Measurements from ENCODE around the gene ME3.

The ME3 gene

GRCh38 chr11:86587264-86588193 is 84.9 kb downstream of the ME3 start:
- TF ChIP-seq GATA2 (IDR thresholded peaks at IDR 0.05; ENCODE audit: low read depth, low read length) (no peak), GATA3 (IDR thresholded peaks at IDR 0.05; ENCODE audit: low read depth, low read length) (no peak)

- TF ChIP-seq GATA2 (IDR thresholded peaks at IDR 0.05; ENCODE audit: low read depth, low read length): no peak
Observed at GRCh38 chr11:86586307-86586706, 86.1 kb downstream of the ME3 start.

DNA sequence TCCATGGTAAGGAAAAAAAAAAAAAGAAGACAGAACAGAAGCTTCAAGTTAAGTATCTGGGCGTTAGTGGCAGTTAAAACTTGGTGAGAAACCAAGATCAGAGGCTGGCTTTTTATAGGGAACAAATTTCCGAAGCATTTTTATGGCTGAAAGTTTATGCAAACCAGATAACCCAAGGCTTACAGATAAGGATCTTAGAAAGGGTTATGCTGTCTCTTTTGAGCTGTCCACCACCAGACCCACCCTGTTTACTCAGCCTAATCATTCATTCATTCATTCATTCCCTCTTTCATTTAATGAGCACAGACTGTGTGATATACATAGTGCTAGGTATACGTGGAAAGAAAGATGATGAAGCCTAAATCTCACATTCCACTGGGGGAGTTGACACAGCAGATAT is 89.5 kb downstream of the ME3 start:
- no peak for TF ChIP-seq GATA2 (IDR thresholded peaks at IDR 0.05; ENCODE audit: low read depth, low read length)
- no peak for TF ChIP-seq GATA3 (IDR thresholded peaks at IDR 0.05; ENCODE audit: low read depth, low read length)

DNA sequence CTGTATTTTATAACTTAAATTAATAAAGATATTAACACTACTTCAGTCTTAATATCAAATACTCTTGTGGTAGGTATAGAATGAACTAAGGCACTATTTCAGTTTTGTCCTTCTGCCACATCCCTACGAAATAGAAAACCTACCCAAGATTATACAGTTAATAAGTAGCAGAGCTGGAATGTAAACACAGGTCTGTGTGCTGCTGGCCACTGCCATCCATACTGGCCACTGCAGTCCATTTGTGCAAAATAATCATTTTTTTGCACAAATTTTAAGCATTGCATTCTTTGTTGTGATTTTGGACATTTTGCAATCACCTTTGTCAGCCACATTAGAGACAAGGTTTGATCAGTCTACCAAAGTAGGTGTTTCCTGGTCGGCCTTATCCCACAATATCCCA is 91.9 kb downstream of the ME3 start:
- TF ChIP-seq GATA2 (IDR thresholded peaks at IDR 0.05; ENCODE audit: low read depth, low read length): no peak
- no peak for TF ChIP-seq GATA3 (IDR thresholded peaks at IDR 0.05; ENCODE audit: low read depth, low read length)

DNA sequence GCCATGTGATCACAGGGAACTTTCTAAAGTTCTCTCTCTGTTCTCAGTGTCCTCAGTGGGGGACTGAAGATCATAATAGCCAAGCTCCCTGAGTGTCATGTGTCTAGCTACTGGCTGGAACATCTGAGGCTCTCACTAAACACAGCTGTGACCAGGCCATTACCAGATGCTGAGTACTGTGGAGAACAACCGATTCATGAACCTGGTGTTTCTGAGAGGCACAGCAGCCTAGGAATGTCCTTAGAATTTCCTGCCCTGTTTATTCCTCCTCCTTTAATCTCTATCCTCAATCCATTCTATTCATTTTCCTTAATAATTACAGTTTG is 93.0 kb downstream of the ME3 start:
- no peak for TF ChIP-seq GATA3 (IDR thresholded peaks at IDR 0.05; ENCODE audit: low read depth, low read length)
- no peak for TF ChIP-seq GATA2 (IDR thresholded peaks at IDR 0.05; ENCODE audit: low read depth, low read length)

- TF ChIP-seq GATA3 (IDR thresholded peaks at IDR 0.05; ENCODE audit: low read depth, low read length): no peak
- TF ChIP-seq GATA2 (IDR thresholded peaks at IDR 0.05; ENCODE audit: low read depth, low read length): no peak
Observed at GRCh38 chr11:86578727-86579405, 93.5 kb downstream of the ME3 start.

- TF ChIP-seq GATA3 (IDR thresholded peaks at IDR 0.05; ENCODE audit: low read depth, low read length): no peak
- no peak for TF ChIP-seq GATA2 (IDR thresholded peaks at IDR 0.05; ENCODE audit: low read depth, low read length)
Observed at GRCh38 chr11:86577644-86578636, 94.5 kb downstream of the ME3 start.

- TF ChIP-seq GATA2 (IDR thresholded peaks at IDR 0.05; ENCODE audit: low read depth, low read length) (no peak), GATA3 (IDR thresholded peaks at IDR 0.05; ENCODE audit: low read depth, low read length) (no peak)
Observed at GRCh38 chr11:86576946-86577624, 95.3 kb downstream of the ME3 start.

GRCh38 chr11:86575927-86576326 is 96.5 kb downstream of the ME3 start:
- TF ChIP-seq GATA2 (IDR thresholded peaks at IDR 0.05; ENCODE audit: low read depth, low read length) (no peak), GATA3 (IDR thresholded peaks at IDR 0.05; ENCODE audit: low read depth, low read length) (no peak)

- TF ChIP-seq GATA3 (IDR thresholded peaks at IDR 0.05; ENCODE audit: low read depth, low read length) (no peak), GATA2 (IDR thresholded peaks at IDR 0.05; ENCODE audit: low read depth, low read length) (no peak)
Observed at GRCh38 chr11:86575208-86575855, 97.1 kb downstream of the ME3 start.

DNA sequence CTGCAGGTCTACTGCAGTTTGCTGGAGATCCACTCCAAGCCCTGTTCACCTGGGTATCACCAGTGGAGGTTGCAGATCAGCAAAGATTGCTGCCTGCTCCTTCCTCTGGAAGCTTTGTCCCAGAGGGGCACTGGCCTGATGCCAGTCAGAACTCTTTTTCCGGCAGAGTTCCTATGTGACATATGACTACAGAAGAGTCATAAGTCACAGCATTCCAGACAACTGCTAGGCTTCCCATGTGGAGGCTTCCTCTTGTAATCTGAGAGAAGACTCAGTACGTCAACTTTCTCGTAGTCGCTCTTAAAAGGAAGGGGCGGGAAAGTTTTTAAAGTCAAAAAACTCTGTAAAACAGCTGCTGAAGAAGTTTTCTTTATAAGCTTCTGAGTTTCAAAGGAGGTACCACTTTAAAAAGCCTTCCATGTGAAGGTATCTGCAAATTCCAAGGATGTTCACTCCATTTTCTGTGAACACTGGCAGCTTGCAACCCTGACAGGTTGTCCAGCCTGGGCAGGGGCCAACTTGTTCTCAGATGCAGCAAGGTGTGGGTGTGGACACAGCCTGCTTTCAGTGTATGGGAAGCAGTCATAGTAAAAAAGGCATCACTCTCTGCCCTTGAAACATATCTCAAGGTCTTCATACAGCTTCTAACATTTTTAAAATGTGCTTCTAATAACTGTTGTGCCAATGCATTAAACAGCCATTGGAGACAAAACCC is 97.8 kb downstream of the ME3 start:
- TF ChIP-seq GATA3 (IDR thresholded peaks at IDR 0.05; ENCODE audit: low read depth, low read length) (no peak), GATA2 (IDR thresholded peaks at IDR 0.05; ENCODE audit: low read depth, low read length) (no peak)

DNA sequence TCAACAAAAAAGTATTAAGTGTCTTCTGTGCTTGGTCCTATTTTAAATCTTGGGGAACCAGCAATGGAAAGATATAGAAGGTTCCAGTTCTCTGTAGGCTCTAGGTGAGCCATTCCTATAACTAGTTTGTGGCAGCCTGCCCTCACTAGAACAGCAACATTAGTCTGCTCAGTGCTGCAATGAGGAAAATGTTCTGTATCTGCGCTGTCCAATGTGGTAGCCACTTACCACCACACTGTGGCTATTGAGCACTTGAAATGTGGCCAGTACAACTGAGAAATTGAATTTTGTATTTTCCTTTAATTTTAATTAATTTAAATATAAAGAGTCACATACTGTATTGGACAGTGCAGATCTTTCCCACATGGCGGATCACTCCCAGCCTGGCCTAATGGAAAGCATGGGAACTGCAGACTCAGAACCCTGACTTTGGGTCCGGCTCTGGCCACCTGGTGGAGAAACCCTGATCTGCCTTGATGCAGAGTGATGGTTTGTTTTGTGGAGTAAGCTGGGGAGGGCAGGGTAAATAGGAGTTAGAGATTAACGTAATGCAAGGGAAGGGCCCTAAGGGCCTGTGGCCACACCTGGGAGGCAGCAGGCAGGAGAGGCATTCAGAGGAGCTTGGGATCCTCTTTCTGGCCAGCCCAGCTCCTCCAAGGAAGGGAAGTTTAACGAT is 101.0 kb downstream of the ME3 start:
- no peak for TF ChIP-seq GATA3 (IDR thresholded peaks at IDR 0.05; ENCODE audit: low read depth, low read length)
- TF ChIP-seq GATA2 (IDR thresholded peaks at IDR 0.05; ENCODE audit: low read depth, low read length): no peak

Measured in SH-SY5Y (cell line).